Umbilical cord (tissue), 2 donors: ENCODE measurements around the gene ODC1. TPM values are rescaled to one million over a fixed set of nuclear protein-coding genes. Genes with fewer than 3 reads are reported as not detected.
"Not testable (repeated sequence)": the region's sequence is repeated elsewhere in the genome, so short reads cannot be mapped to it uniquely, and the experiment has no call there.

Experiments
- DNase-seq: peaks from one replicate; pipeline ENCODE4 v3.0.0-alpha.2; 2015; ENCODE audit warnings: low spot score
- total RNA-seq: library from RNA; depleted of rRNA; stranded (reverse); fragments of >200 nt; gene quantifications from one replicate; pipeline ENCODE4 v1.2.3, GENCODE V29; 2014; ENCODE audit warnings: low replicate concordance; ENCODE audit not compliant: insufficient read depth

Gene ODC1
- total RNA-seq, 1 donor from 2014 or later: 126 TPM

- no peak for DNase-seq
Measured at GRCh38 chr2:10478916-10479315, 30.8 kb upstream of the ODC1 start.

GRCh38 chr2:10478298-10478625, 30.1 kb upstream of the ODC1 start:
- no peak for DNase-seq

- no peak for DNase-seq
Measured at GRCh38 chr2:10477443-10478297, 29.5 kb upstream of the ODC1 start.

DNA sequence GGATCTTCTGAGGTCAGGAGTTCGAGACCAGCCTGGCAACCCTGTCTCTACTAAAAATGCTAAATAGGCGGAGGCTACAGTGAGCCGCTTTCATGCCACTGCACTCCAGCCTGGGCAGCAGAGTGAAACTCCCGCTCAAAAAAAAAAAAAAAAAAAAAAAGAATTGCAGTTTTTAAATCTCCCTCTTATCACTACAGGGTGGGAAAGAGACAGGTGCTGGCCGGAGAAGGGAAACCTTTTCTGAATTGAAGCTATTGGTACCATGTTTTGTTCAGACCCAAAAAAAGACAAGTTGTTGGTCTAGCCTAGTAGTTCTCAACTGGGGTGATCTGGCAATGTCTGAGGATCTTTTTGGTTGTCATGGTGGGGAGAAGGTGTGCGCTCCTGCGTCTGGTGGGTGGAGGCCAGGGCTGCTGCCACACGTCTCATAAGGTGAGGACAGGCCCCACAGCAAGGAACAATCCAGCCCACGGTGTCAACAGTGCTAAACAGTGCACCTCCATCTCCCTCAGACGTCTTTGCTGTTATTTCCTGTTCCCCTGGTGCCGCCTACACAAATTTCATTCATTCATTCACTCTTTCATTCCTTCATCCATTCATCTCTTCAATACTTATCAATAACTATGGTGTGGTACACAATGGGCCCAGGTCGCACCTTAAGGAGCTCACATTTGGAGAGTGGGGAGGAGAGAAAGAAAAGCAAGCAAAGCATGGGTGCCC, 28.8 kb upstream of the ODC1 start:
- DNase-seq: no peak

DNA sequence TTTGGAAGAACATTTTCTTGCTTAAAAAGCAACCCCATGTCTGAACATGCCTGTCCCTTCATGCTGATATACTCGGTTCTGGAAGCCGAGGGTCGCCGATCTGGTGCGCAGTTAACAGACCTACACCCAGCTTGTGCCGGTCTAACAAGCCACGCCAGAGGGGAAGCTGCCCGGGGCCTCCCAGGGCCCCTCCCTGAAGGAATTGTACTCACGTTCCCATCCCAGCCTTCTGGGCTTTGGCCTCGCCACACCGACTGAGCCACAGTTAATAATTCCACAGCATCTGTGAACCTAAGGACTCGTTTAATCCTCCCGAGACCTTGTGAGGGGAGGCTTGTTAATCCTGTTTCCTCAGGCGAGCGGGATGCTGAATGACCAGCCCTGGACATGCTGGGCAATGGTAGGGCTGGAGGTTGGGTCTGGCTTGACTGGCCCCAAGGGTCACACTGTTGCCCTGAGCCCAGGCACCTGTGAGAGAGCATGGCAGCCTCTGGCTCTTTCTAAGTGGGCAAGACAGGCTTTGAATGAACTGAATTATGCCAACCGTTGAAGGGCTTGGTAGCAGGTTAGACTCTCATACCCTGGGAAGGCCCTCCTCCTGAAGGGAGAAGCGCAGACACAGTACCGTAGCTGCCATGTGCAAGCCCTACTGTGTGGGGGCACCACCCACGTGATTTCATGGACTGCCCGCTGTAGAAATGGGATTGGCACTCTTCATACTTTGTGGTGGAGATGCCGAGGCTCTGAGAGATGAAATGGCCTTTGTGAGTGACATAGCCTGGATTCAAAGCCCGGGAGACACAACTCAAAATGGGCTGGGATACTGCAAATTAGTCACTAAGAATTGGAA, 27.9 kb upstream of the ODC1 start:
- no peak for DNase-seq

GRCh38 chr2:10475221-10475722, 27.1 kb upstream of the ODC1 start:
- no peak for DNase-seq

DNA sequence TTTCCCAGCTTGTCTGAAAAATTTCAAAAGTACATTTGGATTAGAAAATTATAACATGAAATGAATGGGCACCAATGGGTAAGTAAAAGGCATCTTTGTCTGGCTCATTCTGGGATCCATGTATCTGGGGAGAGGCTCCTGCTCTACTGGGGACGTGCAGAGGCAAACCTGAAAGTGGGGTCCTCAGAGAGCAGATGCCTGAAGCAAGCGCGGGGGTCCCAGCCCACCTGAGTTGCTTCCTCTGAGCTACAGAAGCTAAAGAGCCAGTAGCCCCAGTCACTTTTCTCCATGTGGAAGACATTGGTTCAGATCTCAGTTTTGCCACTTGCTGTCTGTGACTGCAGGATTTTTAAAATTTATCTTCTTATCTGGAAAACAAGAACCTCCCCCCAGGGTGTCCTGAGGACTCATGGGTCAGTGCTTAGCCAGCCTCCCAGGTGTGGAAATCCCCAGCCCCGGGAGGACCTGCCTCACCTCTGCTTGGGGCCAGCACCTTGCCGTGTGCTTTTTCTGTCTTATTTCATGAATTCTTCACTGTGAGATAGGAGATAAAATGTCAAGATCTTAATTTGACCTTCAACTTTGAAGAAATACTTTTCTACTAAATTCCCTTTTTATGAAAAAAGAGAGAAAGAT, 25.1 kb upstream of the ODC1 start:
- no peak for DNase-seq

DNA sequence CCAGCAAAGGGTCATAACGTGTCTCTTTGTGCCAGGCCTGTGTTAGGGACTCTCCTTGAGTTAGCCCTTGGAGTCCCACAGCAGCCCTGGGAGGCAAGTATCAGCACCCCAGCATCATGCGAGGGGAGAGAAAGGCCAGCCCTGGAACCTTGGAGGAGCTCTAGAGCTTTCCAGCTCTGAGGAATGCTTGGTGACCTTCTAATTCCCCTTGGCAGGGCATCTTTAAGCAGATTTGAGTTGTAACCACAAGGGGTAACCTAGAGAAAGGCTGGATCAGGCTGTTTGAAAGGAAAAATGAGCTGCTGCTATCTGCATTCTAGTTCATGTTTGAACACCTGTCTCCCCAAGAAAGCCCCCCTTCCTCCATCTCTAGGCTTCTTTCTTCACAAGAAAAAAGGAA, 23.8 kb upstream of the ODC1 start:
- DNase-seq: no peak

DNA sequence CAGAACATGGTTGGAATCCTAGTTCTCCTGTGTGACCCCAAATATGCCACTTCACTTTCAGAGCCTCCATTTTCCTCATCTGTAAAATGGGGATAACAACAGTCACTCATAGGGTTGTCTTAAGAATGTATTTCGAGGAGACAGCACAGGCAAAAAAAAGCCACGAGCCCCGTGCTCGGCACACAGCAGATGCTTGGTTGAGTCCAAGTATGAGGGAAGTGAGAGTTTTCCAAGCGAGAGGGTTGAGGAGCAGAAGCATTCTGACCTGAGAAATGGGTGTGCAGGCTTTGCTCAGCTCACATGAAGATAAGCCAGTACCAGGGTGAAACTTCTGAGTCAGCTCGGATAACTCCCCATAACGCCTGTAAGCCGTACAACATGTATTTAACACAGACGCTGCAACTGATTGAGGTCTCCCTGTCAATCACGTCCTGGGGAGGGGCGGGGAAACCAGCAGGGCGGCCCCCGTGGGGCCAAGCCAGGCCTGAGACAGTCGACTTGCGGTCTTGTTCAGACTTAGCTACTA, 23.0 kb upstream of the ODC1 start:
- DNase-seq: no peak

DNA sequence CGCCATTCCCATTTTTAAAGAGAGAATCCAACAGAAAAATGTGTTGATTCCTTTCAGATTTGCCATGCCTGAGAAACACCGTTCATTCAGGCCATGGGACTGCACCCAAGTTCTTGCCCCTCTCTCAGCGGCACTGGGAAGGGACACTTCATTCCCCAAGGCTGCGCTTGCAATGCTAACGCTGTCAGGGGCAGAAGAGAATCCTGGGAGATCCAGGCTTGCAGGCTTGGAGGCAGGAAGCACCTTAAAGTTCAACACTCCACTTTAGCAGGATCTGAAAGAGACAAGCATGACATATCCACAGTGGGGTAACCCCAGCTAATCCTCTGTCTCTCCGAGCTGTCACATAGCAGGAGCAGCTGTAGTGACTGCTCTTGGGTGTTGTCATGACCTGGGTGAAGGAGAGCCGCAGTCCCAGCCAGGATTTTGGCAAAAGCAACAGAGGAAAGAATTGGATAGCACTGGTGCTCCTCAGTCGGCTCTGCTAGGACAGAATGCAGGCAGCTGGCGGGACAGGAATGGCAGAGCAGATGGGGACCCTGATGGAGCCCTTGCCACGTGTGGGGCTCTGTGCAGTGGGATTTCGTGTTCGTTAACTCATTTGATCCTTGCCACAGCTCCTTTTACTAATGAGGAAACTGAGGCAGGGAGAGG, 22.0 kb upstream of the ODC1 start:
- no peak for DNase-seq

GRCh38 chr2:10469301-10469700, 21.2 kb upstream of the ODC1 start:
- no peak for DNase-seq

DNA sequence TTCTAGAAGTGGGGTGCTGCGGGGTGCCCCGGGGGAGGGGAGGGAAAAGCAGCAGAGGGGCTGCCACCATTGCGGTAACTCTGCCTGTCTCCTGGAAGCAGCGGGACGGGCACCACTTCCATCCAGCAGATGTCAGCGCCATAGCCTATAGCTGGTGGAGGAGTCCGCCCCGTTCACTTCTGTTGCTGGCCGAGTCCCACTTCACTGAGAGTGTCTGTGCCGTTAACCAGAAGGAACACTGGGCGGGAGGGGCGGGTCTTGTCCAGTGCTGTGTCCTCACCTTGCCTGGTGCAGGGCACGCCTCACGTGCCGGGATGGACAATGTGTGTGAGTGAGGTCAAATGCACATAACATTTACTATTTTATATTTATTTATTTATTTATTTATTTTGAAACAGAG, 19.3 kb upstream of the ODC1 start:
- peak; percentile 9 for DNase-seq

DNA sequence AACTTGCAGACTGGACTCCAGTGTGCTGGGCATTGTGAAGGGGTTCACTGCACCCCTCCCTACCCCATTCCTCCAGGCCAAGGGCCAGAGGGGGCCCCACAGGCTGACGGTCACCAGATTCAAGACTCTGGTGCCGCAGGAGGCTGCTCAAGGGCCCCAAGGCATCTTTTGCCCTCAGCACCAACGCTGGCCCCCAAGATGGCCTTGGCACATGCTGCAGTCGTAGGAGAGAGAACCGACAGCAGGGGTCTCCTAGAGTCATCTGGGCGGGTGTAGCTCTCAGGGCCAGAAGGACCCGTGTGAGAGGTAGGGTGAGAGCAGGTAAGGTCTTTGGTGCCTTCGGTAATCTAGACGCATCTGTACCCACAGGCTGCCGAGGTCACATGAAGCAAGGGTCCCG, 18.7 kb upstream of the ODC1 start:
- no peak for DNase-seq

GRCh38 chr2:10465910-10466309, 17.8 kb upstream of the ODC1 start:
- DNase-seq: no peak

- no peak for DNase-seq
Measured at GRCh38 chr2:10462178-10463083, 14.3 kb upstream of the ODC1 start.

GRCh38 chr2:10460366-10460796, 12.3 kb upstream of the ODC1 start:
- DNase-seq: no peak

- no peak for DNase-seq
Measured at GRCh38 chr2:10457846-10458598, 9.9 kb upstream of the ODC1 start.

GRCh38 chr2:10457195-10457594, 9.1 kb upstream of the ODC1 start:
- DNase-seq: not testable (repeated sequence)

GRCh38 chr2:10454505-10454904, 6.4 kb upstream of the ODC1 start:
- no peak for DNase-seq
